Panc1 (cell line): ENCODE data around the gene NPW.

Experiments
- CTCF ChIP-seq: fragments of 450-650 bp; IDR thresholded peaks from 2 replicates; pipeline ENCODE4 v1.5.1; 2017; ENCODE audit warnings: mild to moderate bottlenecking
- POLR2AphosphoS5 ChIP-seq: IDR thresholded peaks from 2 replicates; pipeline ENCODE4 v1.6.1; 2012; ENCODE audit warnings: mild to moderate bottlenecking, low read depth, low read length, moderate library complexity
- REST ChIP-seq, 2 experiments: IDR thresholded peaks; 2 replicates each; pipeline ENCODE4 v1.6.1; 2011 to 2012; ENCODE audit warnings: low read depth in 2 of 2, control low read depth in 1 of 2, low read length in 1 of 2, mild to moderate bottlenecking in 1 of 2, moderate library complexity in 1 of 2; ENCODE audit not compliant: insufficient read depth in 1 of 2
- SIN3A ChIP-seq: IDR thresholded peaks from 2 replicates; pipeline ENCODE4 v1.6.1; 2012; ENCODE audit warnings: low read depth, mild to moderate bottlenecking, low read length, moderate library complexity, borderline replicate concordance; ENCODE audit not compliant: insufficient read depth
- TCF7L2 ChIP-seq: IDR thresholded peaks from 2 replicates; pipeline ENCODE4 v1.6.1; 2011; ENCODE audit warnings: mild to moderate bottlenecking, low read depth, low read length, inconsistent platforms

GRCh38 chr16:1999866-2000514 is 19.6 kb upstream of the NPW start:
- no peak for TF ChIP-seq CTCF
- TF ChIP-seq REST (IDR thresholded peaks at IDR 0.05; ENCODE audit: insufficient read depth in 1 of 2, low read depth in 2 of 2, low read length in 1 of 2) = no peak
- no peak for TF ChIP-seq TCF7L2
- no peak for TF ChIP-seq POLR2AphosphoS5
- TF ChIP-seq SIN3A = no peak
